Activated CD4-positive, alpha-beta T cell treated with anti-CD3 and anti-CD28 coated beads, Interleukin-2, amount 50 U/mL, for 1 hour (primary cell): ENCODE results near the gene YOD1.
"Not testable (repeated sequence)": the region's sequence is repeated elsewhere in the genome, so short reads cannot be mapped to it uniquely, and the experiment has no call there.

Experiments
- DNase-seq: peaks from one replicate; pipeline ENCODE4 v3.0.0-alpha.2; 2020

YOD1 gene

DNA sequence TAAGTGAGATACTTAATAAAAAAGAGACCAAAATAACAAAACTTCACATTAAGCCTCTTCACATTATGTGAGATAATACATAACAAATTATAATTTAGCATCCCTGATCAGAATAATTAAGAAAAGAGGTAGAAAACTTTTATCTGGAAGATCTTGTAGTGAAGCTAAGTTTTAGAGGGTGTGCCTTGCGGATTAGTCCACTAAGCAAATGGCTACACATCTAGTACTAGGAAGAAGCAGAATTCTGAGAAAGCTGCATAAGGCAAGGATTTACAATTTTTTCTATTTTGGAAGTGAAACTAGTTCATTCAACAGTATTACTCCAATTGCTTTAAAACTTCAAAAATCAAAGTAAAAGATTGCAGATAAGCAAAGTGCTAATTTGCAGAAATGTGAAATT is 3.5 kb downstream of the YOD1 start:
- DNase-seq, result no peak

DNA sequence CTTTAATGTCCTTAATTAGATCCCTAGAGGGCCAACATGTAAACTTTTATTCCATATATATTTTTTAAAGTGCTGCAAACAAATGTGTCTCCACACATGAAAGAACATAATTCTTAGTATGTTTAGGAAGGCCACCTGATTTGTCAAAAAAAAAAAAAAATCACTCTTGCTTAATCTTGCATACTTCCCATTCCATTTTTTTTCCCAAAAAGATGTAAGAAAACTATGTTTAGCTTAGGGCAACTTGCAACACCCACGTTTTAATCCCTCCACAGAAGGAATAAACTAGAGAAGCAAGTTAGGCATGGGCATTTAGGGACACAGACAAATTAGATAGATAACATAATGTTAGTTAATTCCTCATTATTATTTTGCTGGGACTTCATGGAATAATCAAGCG is 5.6 kb downstream of the YOD1 start:
- DNase-seq, result no peak

DNA sequence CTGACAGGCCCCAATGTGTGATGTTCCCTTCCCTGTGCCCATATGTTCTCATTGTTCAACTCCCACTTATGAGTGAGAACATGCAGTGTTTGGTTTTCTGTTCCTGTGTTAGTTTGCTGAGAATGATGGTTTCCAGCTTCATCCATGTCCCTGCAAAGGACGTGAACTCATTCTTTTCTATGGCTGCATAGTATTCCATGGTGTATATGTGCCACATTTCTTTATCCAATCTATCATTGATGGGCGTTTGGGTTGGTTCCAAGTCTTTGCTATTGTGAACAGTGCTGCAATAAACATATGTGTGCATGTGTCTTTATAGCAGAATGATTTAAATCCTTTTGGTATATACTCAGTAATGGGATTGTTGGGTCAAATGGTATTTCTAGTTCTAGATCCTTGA is 9.6 kb downstream of the YOD1 start:
- DNase-seq, result not testable (repeated sequence)

DNA sequence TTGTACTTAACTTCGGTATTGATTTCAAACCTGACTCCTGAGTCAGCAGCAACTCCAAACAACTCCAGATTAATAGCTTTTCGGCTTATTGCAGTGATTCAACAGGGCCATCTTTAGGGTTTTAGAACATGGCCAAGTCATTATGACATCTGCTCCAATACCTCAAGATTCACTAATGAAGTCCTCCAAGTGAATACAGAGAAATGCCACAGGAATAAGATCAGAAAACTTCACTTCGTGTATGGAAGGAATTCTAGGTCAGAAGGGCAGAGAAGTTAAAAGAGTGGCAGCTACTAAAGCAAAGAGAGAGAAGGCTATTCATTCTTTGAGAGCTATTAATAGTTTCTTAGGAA is 10.9 kb downstream of the YOD1 start:
- no peak for DNase-seq

DNA sequence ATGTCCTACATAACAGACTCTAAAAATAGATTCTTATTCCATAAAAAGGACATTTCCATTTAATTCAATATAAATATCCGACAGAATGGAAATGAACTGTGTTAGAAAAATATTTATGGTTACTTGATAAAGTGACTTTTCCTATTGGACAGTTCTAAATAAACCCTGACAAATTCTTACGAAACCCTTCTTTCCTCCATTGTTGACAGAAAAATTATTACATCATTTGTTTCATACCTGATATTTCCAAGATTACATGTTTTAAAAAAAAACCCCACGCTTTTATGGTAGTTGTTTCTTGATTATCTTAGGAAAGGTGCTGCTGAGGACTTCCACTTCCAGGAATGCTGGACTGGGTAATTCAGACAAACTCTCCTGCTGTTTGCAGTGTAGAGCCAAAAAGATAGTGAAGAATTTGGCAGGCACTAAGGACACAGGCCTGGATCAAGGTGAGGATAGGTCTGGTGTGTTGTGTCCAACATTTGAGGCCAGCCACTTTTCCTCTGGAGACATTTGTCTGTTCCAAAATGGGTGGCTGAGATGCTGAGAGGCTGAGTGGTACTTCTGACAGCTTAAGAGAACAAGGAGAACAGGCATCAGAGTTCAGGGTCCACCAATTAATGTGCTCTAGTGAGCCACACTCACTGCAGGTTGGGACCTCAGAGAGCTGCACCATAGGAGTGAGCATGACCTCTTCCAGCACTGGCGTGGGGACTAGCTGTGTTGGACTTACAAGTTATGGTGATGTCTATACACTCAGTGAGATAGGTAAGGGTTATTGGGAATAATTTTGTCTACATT is 11.4 kb downstream of the YOD1 start:
- no peak for DNase-seq

DNA sequence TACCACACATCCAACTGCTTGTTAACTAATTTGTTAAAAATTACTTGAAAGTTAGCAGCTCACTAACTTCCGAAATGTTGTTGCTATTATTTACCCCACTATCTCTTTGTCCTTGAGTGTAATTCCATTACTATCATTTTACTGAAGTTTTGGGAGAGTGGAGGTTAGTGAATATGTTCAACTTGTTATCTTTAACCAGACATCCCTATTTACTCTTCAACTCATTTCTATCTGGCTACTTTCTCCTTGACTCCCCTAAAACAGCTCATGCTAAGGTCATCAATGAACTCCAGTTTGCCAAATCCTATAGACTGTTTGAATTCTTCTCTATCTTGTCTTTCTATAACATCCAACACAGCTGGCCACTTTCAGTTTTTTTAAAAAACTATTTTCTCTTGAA is 14.1 kb downstream of the YOD1 start:
- no peak for DNase-seq

DNA sequence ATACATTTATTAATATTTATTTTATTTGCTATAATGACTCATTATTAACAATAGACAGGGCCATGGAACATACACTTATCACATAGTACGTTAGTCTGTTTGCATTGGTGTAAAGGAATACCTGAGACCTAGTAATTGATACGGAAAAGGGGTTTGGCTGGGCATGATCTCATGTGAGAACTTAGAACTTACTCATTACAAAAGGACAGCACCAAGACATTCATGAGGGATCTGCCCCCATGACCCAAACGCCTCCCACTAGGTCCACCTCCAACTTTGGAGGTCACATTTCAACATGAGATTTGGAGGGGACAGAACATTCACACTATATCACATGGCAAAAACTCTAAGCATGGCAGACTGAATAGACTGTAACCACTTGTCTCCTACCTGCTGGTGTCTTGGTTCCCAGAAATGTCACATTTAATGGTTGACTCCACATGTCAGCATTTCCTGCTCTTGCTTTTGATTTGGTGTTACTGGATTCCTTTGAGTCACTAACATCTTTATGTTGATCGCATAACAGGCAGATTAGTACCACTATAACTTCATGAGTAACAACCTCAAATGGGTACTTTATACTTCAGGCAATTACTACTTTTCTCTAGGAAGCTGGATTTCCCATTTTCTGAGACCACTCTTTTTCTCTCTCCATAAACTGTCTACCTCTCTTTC is 15.0 kb downstream of the YOD1 start:
- no peak for DNase-seq

DNA sequence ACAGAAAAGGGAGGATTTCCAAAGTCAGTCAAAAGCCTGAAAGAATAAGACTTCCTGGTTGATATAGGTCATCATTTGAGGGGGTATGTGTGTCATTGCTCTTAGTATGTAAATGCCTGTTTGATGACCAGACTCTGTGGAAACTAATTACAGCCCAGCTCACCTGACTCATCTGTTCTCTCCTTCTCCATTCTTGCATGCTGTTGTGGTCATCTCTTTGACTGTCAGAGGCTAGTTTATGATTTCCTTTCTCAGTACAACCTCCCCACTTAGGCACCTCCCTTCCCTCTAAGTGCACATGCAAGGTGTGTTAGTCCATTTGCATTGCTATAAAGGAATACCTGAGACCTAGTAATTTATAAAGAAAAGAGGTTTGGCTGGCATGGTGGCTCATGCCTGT is 16.0 kb downstream of the YOD1 start:
- DNase-seq, result no peak

DNA sequence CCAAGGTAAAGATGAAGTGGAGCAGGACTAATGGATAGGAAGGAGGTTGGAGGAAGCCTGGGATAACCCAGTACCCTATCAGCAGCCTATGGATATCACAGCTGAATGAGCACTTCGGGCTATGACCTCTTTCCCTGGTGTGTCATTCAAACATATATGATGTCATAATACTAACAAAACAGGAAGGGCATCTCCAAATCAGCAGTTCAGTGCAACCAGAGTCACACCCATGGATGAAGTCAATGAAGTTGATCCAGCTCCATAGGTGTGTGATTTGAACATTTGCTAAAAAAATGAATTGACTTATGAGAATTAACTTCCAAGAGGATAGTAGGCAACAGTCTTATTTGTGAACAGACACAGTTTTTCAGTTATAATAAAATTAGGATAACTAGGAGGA is 16.8 kb downstream of the YOD1 start:
- no peak for DNase-seq

DNA sequence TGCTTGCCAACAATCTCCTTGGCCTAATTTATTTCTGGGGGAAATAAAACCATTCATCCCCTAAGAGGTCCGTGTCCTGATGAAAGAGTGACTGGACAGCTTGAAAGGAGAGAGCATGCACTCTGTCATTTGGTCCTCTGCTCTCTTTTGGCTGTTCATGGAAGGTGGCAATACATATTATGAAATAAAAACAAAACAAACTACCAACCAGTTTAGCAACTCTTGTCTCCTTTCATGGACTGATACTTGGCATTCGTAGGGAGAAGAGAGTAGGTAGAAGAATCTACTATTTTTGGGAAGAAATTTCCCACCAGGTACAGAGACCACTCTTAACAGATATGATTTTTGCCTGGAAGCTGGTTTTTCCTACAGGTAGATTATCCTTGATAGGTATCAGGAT is 17.7 kb downstream of the YOD1 start:
- DNase-seq, result no peak

DNA sequence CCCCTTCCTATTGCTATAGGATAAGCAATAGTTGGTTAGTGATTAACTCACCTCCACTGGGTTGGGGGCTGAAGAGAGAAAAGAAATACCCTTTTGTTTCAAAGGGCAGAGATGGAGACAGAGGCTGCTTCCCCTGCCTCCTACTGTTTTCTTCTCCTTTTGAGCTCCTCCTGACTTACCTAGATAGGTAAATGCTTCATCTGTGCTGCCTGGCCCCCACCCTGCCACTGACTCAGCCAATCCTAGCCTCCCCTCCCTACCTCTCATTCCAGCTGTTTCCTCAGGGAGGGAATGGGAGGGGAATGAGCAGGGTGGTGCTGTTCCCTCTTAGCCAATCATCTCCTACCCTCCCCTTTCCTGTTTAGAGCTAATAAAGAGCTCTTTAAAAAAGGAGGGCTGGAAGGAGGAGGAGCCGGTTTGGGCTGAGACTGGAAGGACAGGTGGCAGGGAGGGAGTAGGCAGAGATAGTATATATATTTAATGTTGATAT is 18.4 kb downstream of the YOD1 start, which contains the start of gene C1orf116:
Gene C1orf116 (minus strand): TSS at position 229 of the 490 bp plus-strand sequence. CDS start 5,158 bp downstream, outside the sequence.
- DNase-seq, result no peak

DNA sequence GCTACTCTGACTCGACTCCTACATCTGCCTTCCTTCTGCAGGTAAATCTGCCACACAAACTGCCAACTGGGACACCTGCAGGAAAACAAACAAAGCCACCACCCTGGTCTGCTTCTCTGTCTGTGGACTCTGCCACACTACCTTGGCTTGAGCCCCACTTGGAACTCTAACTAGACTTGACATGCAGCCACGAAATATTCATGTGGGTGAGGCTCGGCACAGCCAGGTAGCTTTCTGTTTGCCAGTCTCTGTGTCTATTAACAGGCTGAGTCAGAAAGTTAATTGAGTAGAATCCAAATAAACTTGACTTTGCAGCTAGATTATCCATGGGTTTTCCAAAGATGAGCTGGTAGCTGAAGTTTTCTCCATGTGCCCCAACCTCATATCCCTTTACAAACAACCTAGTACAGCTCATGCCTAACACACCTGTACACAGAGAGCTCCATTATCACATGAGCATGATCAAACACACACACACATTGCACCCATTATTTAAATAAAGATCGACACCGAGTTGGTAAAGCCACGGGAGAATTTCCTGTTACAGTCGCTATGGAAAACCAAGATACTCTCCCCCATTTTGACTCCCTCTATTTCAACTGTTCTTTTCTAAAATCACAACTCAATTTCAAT is 19.3 kb downstream of the YOD1 start:
- DNase-seq, result no peak

DNA sequence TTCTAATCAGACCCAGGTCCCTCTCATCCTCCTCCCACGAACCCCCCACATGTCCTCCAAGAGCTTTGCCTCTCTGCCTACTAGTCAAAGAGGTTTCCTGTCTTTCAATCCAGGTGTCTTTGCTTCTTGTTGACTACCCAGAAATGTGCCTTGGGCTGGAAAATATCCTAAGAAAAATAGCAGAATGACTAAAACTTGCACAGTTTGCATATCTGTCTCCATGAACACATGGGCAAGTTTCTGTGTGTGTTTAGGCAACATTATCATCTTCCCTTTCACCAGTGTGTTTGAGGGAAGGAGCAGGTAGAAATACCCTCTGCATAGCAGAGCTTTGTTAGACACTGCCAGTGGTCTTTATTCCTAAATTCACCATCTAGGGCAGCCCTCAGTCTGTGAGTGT is 20.0 kb downstream of the YOD1 start:
- no peak for DNase-seq

DNA sequence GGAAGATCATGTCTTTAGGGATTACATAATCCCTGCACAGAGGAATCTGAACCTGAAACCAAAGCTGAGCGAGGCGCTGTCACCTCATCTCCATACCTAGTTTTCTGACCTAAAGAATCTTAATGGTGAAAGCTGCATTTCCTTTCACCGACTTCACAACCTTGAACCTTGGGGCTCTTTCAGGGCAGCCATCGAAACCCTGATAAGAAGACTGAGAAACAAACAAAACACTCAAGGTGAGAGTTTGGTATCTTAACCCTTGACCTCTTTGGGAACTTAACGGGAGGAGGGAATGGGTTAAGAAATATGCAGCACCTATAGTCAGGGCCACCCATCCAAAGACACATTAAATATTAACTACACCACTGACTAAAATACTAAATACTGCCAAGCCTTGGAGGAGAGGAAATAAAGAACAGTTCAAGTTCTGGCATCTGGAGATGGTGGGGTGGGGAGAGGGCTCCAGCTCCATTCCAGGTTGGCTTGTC is 20.4 kb downstream of the YOD1 start:
- DNase-seq, result no peak

DNA sequence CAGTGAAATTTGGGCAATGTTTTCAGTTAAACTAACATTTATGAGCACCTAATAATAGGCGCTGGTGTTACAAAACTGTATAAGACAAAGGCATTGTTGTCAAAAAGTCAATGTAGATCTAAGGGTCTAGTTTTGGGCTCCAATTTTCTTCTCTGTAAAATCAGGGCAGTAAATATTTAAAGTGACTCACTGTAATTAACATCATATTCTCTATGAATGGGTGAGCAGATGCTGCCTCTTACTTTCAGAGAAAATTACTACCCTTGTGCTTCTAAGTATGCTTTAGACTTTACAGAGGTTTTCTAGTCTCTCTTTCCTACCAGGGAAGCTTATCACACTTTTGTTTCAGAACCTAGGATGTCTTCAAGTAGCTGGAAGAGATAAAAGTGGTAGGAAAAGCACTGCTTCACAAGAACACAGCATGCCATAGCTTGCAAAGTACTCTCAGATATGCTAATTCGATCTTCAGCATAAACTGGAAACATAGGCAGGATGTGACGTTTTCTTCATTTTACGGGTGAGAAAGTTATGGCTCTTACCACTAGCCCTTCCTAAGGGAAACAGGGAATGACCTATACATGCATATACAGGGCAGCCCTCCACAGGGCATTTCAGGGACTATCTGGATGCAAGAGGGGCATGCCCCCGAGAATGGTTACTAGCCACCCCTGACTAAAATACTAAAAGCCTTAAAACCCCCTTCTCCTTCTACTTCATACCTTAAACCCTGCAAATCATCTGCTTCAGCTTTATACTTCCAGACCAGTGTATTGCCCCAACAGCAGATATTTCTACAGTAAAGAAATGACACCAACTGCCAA is 21.1 kb downstream of the YOD1 start:
- DNase-seq, result no peak

DNA sequence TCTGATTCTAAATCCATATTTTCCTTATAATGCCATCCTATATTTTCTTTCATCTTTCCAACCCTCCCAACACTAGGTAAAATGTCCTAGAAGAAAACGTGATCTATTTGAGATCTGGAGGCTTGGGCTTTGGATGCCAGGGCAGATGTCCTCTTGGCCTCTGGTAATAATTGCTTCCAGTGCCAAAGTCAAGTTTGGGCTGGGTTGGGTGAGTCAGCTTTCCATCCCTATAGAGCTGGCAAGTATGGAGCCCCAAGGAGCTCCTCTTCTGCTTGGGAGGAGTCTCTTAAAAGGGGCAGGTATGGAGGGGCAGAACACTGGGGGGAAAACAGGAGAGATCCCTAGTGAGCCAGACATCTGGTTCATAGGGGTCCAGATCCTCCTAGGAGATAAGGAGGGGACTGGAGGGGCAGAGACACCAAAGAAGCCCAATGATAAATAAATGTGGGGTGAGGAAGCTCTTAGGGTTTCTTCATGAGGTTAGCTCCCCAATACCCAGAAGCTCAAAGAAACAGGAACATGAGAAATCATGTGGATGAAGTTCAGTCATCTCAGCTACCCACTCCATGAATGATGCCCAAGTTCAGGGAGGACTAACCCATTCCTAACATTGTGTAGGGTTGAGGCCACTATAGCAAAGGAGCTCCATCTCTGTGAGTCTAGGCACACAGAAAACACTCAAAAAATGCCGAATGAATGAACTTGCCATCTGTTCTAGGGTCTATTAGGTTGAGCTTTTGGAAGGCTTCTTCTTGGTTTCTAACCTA is 21.9 kb downstream of the YOD1 start:
- DNase-seq, result no peak

DNA sequence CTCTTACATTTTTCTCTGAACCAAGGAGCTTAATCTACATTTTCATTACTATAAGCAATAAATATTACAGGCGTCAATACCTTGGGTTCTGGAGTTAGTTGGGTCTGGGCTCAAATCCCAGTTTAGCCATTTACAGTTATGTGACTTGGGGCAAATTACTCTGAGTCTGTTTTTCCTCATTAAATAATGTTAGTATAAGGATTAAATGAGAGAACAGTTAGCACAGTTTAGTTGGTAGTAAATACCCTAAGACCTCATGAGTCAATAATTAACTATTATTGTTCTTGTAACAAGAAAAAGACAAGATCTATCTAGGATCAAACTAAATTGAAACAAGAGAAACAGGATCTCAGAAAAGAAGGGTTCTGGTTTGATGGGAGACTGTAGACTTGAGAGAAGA is 23.1 kb downstream of the YOD1 start:
- DNase-seq, result no peak

DNA sequence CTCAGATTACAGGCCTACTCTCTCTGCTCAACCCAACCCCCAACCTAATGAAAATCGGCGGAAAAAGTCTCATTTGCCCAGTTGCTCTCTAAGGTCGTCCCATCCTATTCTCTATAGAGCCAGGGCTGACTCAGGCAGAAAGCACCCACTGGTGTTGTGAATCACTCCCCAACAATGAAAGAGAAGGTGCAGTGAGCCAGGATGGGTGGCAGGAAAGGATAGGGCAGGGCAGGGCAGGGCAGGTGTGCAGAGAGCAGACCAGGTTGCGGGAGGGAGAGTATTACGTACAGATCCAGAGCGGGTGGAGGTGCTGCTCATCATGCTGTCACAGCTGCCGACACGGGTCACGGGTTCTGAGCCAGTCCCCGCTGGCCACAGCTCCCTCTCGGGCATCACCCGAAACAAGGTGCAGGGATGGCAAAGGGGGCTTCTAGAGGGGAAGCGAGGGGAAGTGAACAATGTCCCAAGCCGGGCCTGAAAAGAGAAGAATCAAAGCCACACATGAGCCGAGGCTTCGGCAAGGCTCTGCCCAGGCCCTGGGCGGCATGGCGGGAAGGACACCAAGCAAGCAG is 23.7 kb downstream of the YOD1 start:
- DNase-seq, result no peak

DNA sequence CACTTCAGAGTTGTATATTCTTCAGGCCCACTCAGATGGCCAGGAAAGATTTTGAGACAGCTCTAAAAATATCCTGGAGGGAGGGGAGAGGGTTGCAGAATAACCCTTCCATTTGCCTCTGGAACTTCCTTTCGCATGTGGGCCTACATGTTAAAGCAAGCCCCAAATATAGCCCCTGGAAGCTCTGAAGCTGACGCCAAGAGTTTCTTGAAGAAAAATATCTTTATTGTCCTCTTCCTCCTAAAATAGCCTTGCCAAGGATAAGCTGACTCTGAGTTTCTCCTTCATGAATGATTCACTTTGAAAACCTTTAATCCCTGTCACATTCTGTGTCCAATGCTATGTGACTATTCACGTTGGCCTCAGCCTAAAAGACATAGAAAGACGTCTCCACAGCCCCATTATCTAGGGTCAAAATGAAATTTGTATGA is 24.9 kb downstream of the YOD1 start:
- DNase-seq, result no peak

DNA sequence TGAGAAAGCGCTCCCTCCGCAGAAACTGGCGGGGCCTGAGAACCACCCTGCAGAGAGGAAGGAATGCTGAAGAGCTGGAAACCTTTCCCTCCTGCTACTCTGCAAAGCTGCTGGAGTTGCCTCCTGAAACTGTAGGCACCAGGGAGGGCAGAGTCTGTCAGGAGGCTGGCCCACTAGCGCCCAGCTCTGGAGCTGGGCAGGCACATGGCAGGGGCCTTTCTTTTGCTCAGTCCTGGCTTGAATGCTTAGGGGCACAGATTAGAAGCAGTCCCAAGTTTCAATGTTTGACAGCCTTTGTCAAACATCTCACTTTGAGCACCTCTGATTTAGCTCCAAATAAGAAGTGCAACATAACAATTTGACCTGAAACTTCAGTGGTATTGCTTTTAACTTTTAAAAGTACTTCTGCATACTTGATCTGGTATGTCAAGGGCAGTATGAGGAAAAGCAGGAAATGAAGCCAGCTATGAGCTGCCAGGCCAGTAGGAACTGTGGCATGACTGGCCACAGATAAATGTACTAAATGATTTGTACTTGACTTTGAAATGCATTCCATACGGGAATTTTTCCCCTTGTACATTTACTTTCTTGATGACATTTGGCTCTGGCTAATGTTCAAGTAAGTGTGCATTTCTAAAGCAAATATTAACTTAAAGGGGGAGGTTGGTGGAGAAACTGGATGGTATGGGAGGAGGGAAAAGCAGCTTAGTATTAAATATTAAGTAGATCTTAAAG is 25.7 kb downstream of the YOD1 start:
- DNase-seq, result no peak
